ENCODE results near the gene LNPK.

GRCh38 chr2:176024083-176024482 lies 22.0 kb upstream of the LNPK start:
- TF ChIP-seq EZH2 (IDR thresholded peaks at IDR 0.05; ENCODE audit: low read length, missing control alignments) (no peak), CTCF (conservative IDR thresholded peaks at IDR 0.05 in 1 of 2, IDR thresholded peaks at IDR 0.05 in 1 of 2; ENCODE audit: low read depth in 1 of 2, low read length in 2 of 2) (no peak)
